Testis (tissue), 2 donors: ENCODE results near the gene CECR2.

Experiments used
- CTCF ChIP-seq, 3 experiments: fragments of 450-650 bp in 2 of 3; fragments of 200-600 bp in 1 of 3; sonication (generic) in 1 of 3; IDR thresholded peaks; one replicate each; pipeline ENCODE4 v1.5.1; 2016 to 2019; ENCODE audit warnings: antibody characterized with exemption in 3 of 3, mild to moderate bottlenecking in 2 of 3, moderate library complexity in 1 of 3
- POLR2A ChIP-seq: fragments of 450-650 bp; IDR thresholded peaks from one replicate; pipeline ENCODE4 v1.6.1; 2017; ENCODE audit warnings: antibody characterized with exemption, mild to moderate bottlenecking, moderate library complexity

- TF ChIP-seq CTCF (IDR thresholded peaks at IDR 0.05) (no peak), POLR2A (no peak)
Observed at GRCh38 chr22:17492247-17492646, 123.0 kb downstream of the CECR2 start.
